ENCODE data around the gene DMAC2.
"Not testable (repeated sequence)": the region's sequence is repeated elsewhere in the genome, so short reads cannot be mapped to it uniquely, and the experiment has no call there.

Gene DMAC2

GRCh38 chr19:41398050-41398418 is 41.7 kb downstream of the DMAC2 start:
- no peak for DNase-seq

DNA sequence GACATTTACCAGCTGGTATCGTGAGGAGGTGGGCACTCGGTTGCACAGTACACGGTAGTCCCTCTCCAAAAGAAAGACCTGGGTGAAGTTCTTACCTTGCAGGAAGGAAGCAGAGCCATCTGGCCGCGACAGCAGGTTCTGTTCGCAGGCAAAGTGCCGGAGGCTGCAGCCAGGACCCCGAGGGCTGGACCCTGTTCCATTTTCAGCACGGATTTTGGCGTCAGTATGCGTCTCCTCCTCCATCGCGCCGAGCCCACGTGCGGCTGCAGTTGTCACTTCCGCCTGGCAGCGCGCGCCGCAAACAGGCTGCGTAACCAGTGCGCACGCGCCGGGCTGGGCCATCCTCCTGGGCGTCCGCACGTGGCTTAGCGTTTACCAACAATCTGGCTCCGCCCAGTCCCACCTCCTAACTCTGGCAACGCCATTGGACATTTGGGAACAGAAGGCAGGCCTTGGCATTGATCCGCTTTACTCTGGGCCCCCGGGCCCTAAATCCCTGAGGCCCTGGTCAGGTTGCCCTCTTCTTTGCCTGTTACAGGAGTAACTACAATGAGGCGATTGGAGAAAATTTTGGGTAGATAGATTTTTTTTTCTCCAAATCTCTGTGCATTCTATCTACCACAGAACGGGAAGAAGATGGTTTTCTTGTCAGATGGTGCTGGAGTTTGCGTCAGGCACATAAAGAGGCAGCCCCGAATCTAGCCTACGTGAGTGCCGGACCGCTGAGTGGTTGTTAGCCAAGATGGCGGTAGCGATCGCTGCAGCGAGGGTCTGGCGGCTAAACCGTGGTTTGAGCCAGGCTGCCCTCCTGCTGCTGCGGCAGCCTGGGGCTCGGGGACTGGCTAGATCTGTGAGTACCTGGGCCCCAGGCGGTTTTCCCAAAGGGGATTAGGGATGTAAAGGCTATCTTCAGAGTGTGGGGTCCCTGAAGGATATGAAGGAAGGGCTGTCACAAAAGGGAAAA is 42.3 kb downstream of the DMAC2 start, which contains the start of the genes BCKDHA and EXOSC5:
Gene BCKDHA, plus strand, starts transcription at position 733 of the 964 bp plus-strand sequence. Its CDS starts 10 bp downstream, at position 743.
Gene EXOSC5, minus strand, starts transcription at position 274 of the 964 bp plus-strand sequence. Its CDS starts 31 bp downstream, at position 243.
- DNase-seq, result peak; percentile 99

DNA sequence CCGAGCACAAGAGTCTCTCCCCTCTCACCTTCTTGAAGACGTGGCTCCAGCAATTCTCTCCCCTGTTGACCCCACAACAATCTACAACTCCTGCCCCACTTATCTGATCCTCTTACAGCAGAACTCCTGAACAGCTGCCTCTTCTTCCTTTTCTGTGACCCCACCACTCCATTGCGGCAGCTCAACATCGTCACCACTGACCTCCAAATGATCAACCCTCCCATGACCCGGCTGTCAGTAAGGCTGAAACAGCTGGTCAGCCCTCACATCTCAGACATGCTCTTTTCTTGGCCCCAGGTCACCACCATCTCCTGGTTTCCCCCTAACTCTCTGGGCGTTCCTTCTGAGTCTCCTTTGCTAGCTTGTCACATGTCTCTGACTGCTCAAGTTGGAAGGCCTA is 44.4 kb downstream of the DMAC2 start:
- DNase-seq, result no peak

GRCh38 chr19:41392775-41393174 is 46.9 kb downstream of the DMAC2 start:
- no peak for DNase-seq

DNA sequence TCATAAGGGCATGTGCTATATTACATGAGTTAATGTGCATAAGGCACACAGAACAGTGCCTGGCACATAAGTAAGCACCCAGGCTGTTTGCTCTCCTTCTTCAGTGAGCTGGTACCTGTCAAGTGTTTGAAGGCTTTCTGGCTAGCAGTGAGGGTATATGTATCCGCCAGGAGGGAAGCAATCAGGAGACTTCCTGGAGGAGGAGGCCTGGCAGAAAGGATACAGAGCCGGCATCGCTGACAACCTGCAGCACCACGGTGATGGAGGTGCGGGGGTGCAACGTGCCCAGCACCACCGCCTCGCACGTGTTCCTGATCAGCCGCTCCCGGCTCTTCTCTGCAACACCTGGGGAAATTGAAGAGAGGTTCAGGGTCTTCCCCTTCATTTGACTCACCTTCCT is 48.1 kb downstream of the DMAC2 start:
- DNase-seq, result no peak

- no peak for DNase-seq
Observed at GRCh38 chr19:41386442-41386841, 53.3 kb downstream of the DMAC2 start.

DNA sequence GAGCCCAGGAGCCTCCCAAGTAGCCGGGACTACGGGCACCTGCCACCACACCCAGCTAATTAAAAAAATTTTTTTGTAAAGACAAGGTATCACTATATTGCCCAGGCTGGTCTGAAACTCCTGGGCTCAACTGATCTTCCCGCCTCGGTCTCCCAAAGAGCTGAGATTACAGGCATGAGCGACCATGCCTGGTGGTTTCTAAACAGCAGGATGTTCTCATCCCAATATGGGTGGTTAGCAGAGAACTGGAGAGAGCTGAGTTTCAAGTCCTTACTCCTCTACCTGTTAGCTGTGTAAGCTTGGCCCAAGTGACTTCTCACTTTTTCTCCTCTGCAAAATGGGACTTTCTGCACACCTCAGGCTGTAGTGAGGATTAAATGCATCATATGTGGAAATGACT is 55.4 kb downstream of the DMAC2 start:
- DNase-seq, result no peak

DNA sequence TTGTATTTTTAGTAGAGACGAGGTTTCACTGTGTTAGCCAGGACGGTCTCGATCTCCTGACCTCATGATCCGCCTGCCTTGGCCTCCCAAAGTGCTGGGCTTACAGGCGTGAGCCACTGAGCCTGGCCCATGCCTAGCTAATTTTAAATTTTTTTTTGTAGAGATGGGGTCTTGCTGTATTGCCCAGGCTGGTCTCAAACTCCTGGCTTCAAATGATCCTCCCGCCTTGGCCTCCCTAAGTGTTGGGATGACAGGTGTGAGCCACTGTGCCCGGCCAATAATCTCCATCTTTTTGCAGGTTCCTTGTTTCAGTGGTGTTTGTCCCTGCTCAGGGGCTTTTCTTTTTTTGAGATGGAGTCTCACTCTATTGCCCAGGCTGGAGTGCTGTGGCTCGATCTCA is 58.2 kb downstream of the DMAC2 start:
- DNase-seq, result not testable (repeated sequence)
